Measurements from ENCODE around the gene PML. TPM values are rescaled to one million over a fixed set of nuclear protein-coding genes. Genes with fewer than 3 reads are reported as not detected.
"Not testable (repeated sequence)": the region's sequence is repeated elsewhere in the genome, so short reads cannot be mapped to it uniquely, and the experiment has no call there.

The PML gene
- total RNA-seq, 1 donor from 2014 or later: 86.6 TPM

GRCh38 chr15:73955861-73956742 is 38.4 kb upstream of the PML start:
- DNase-seq (ENCODE audit: low spot score) (peak; percentile 53), ATAC-seq (no peak)
- intact Hi-C loops (cut with DNase I): no loop called here

- peak; percentile 59 for DNase-seq (ENCODE audit: low spot score)
- intact Hi-C loops (cut with DNase I): no loop called here
- ATAC-seq: no peak
Measured at GRCh38 chr15:73956743-73957135, 37.8 kb upstream of the PML start.

- intact Hi-C loops (cut with DNase I): no loop called here
Measured at GRCh38 chr15:73957276-73957675, 37.2 kb upstream of the PML start.

GRCh38 chr15:73957785-73958184 is 36.7 kb upstream of the PML start:
- intact Hi-C loops (cut with DNase I): no loop called here
- no peak for ATAC-seq
- no peak for DNase-seq (ENCODE audit: low spot score)

More at GRCh38 chr15:73957276-73957675, 37.2 kb upstream of the PML start:
- DNase-seq (ENCODE audit: low spot score) (peak; percentile 43), ATAC-seq (no peak)

- DNase-seq (ENCODE audit: low spot score) (peak; percentile 28), ATAC-seq (no peak)
- intact Hi-C loops (cut with DNase I): no loop called here
Measured at GRCh38 chr15:73959012-73959581, 35.4 kb upstream of the PML start.

- intact Hi-C loops (cut with DNase I): no loop called here
Measured at GRCh38 chr15:73959801-73960200, 34.7 kb upstream of the PML start.

GRCh38 chr15:73960472-73961070 is 33.9 kb upstream of the PML start:
- DNase-seq (ENCODE audit: low spot score): not testable (repeated sequence)

More at GRCh38 chr15:73959801-73960200, 34.7 kb upstream of the PML start:
- peak; percentile 30 for DNase-seq (ENCODE audit: low spot score)
- no peak for ATAC-seq

GRCh38 chr15:73962433-73962832 is 32.1 kb upstream of the PML start:
- no peak for DNase-seq (ENCODE audit: low spot score)
- no peak for ATAC-seq
- intact Hi-C loops (cut with DNase I): no loop called here

More at GRCh38 chr15:73960472-73961070, 33.9 kb upstream of the PML start:
- ATAC-seq; intact Hi-C loops (cut with DNase I): not testable (repeated sequence)

GRCh38 chr15:73964736-73965093 is 29.8 kb upstream of the PML start:
- intact Hi-C loops (cut with DNase I): no loop called here
- ATAC-seq: peak; percentile 95
- DNase-seq (ENCODE audit: low spot score): peak; percentile 90

- DNase-seq (ENCODE audit: low spot score) (peak; percentile 39), ATAC-seq (peak; percentile 15)
- intact Hi-C loops (cut with DNase I): no loop called here
Measured at GRCh38 chr15:73965094-73965757, 29.3 kb upstream of the PML start.

- DNase-seq (ENCODE audit: low spot score): no peak
- ATAC-seq: no peak
- intact Hi-C loops (cut with DNase I): no loop called here
Measured at GRCh38 chr15:73965758-73966113, 28.8 kb upstream of the PML start.

GRCh38 chr15:73968461-73968860 is 26.1 kb upstream of the PML start:
- intact Hi-C loops (cut with DNase I): no loop called here
- ATAC-seq (no peak), DNase-seq (ENCODE audit: low spot score) (no peak)

- no peak for ATAC-seq
- intact Hi-C loops (cut with DNase I): no loop called here
- no peak for DNase-seq (ENCODE audit: low spot score)
Measured at GRCh38 chr15:73969151-73969759, 25.3 kb upstream of the PML start.

GRCh38 chr15:73972984-73973682 is 21.4 kb upstream of the PML start:
- DNase-seq (ENCODE audit: low spot score): peak; percentile 92
- intact Hi-C loops (cut with DNase I): no loop called here
- peak; percentile 91 for ATAC-seq

GRCh38 chr15:73973683-73974200 is 20.8 kb upstream of the PML start:
- ATAC-seq; intact Hi-C loops (cut with DNase I): not testable (repeated sequence)
- DNase-seq (ENCODE audit: low spot score): peak; percentile 54

GRCh38 chr15:73975440-73976125 is 18.9 kb upstream of the PML start:
- intact Hi-C loops (cut with DNase I): loop anchor here (1.0 kb wide), 1 partner anchor 21 kb away; no protein-coding TSS in a partner anchor

GRCh38 chr15:73978896-73979295 is 15.6 kb upstream of the PML start:
- DNase-seq (ENCODE audit: low spot score) (no peak), ATAC-seq (no peak)
- intact Hi-C loops (cut with DNase I): no loop called here

More at GRCh38 chr15:73975440-73976125, 18.9 kb upstream of the PML start:
- ATAC-seq: peak; percentile 12
- peak; percentile 72 for DNase-seq (ENCODE audit: low spot score)

GRCh38 chr15:73979636-73980035 is 14.9 kb upstream of the PML start:
- intact Hi-C loops (cut with DNase I): no loop called here
- DNase-seq (ENCODE audit: low spot score): no peak
- no peak for ATAC-seq

Measured in sciatic nerve (tissue), 2 donors.